ENCODE measurements around the gene MED23.

- TF ChIP-seq CTCF (IDR thresholded peaks at IDR 0.05; ENCODE audit: insufficient read depth, low read depth, low read length) (no peak), EZH2 (IDR thresholded peaks at IDR 0.05; ENCODE audit: insufficient read depth, low read length) (no peak)
Measured at GRCh38 chr6:131545317-131545716, 82.7 kb downstream of the MED23 start.

Measured in astrocyte (in vitro differentiated cells and primary cell).